GM21737 (cell line): ENCODE results near the gene RALGDS.

ENCODE experiments used
- ATAC-seq: cut with Tn5 transposase; IDR thresholded peaks from one replicate; pipeline ENCODE4 v1.9.1; 2021; ENCODE audit warnings: mild to moderate bottlenecking, moderate library complexity; ENCODE audit not compliant: unreplicated experiment

RALGDS gene

GRCh38 chr9:133137451-133138231 is 16.6 kb upstream of the RALGDS start:
- no peak for ATAC-seq

- ATAC-seq, result no peak
Measured at GRCh38 chr9:133135146-133135745, 14.2 kb upstream of the RALGDS start.

DNA sequence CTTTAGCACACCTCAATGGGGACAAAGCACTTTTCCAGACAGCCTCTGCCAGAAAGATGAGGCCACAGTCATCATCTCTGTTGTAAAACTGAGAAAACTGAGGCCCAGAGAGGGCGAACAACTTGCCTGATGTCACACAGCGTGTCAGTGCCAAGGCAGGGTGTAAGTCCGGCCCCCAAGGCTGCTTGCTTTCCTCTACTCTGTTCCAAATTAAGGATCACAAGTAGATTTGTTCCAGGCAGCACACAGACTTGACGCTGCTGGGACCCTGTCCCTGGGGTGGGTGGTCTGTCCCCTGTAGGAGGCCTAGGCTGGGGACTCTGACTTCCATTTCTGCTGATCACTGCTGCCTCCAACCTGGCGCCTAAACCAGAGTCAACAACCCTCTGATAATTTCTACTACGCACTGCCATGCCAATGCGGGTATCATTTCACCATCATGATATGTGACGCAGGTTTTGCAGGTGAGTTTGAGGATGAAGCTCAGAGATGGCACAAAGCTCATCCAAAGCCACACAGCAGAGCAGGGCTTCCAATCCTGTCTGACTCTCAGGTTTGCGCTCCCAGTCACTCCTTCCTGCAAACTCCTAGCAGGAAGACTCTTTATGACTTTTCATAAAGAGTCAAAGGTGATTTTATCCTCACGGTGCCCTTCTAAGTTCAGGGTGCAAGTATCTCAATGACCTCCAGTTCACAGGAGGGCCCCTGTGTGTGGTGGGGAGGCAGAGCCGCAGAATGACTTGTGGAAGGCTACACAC is 13.5 kb upstream of the RALGDS start:
- ATAC-seq, result no peak

GRCh38 chr9:133133681-133134387 is 12.8 kb upstream of the RALGDS start:
- peak; percentile 77 for ATAC-seq

DNA sequence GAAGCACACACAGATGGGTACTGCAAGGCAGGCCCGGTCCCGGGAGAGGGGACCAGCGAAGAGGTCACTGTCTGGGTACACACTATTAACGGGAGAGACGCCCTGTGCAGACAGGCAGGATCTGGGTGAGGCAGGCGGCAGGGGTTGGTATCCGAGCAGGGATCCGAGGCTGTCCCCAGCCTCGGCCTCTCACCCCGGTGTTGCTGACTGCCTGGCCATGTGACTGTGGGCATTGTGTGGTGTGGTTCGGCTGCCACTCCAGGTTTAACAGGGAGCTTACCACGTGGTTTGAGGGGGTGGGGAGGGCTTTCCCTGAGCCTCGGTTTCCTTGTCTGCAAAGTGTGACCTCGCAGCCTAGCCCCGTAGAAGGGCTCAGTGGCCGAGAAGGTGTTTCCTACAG is 11.1 kb upstream of the RALGDS start:
- no peak for ATAC-seq

- ATAC-seq, result no peak
Measured at GRCh38 chr9:133131506-133131905, 10.5 kb upstream of the RALGDS start.

GRCh38 chr9:133130685-133131244 is 9.7 kb upstream of the RALGDS start:
- no peak for ATAC-seq

GRCh38 chr9:133129001-133129795 is 8.2 kb upstream of the RALGDS start:
- no peak for ATAC-seq

DNA sequence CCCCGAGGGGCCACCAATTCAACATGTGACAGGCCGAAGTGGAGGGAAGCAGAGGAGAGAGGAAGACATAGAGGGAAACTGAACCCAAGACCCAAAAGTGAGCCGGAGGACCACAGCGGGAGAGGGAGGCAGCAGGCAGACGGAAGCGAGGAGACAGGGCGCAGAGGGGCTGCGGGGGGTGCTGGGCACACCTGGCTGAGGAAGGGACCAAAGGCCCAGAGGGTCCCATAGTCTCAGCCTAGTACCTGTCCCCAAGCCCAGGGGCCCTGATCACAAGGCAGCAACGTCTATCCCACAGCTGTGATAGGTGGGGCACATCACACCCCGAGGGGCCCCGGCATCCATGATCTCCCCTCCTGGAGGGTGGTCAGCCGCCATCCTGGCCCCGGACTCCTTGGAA is 7.1 kb upstream of the RALGDS start:
- no peak for ATAC-seq

GRCh38 chr9:133127340-133127981 is 6.4 kb upstream of the RALGDS start:
- no peak for ATAC-seq

- no peak for ATAC-seq
Measured at GRCh38 chr9:133126697-133127339, 5.8 kb upstream of the RALGDS start.

DNA sequence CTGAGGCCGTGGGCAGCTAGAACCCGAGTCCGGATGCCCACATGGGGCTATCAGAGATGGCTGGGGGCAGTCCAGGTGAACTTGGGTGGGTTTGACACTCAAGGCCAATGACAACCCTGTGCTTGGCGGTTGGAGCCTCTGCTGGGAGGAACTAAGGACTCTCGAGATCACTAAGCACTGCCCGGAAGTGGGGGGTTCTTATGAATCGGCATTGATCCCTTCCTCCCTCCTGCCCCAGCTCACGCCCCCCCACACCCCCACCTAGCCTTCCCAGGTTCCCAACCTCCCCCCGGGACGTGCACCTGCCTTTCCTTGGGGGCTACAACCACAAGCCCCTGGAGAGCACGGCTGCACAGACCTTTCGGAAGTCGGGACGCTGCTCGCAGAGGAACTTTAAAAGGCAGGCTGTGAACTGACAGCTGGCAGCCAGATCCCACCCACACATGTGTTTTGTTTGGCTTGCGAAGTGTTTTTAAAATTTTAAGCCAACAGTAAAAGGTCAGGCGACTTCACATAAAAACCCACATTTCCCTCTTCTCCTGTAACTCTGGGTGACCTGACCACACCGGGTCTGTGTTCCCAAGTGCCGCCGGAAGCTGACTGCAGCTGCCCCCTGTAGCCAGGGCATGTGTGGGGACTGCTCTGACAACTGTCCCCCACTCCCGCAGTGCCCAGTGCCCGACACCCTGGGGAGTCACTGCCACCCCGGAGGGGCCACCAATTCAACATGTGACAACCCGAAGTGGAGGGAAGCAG is 5.1 kb upstream of the RALGDS start:
- no peak for ATAC-seq

- no peak for ATAC-seq
Measured at GRCh38 chr9:133124907-133125275, 3.9 kb upstream of the RALGDS start.

GRCh38 chr9:133124123-133124906 is 3.3 kb upstream of the RALGDS start:
- ATAC-seq, result no peak

DNA sequence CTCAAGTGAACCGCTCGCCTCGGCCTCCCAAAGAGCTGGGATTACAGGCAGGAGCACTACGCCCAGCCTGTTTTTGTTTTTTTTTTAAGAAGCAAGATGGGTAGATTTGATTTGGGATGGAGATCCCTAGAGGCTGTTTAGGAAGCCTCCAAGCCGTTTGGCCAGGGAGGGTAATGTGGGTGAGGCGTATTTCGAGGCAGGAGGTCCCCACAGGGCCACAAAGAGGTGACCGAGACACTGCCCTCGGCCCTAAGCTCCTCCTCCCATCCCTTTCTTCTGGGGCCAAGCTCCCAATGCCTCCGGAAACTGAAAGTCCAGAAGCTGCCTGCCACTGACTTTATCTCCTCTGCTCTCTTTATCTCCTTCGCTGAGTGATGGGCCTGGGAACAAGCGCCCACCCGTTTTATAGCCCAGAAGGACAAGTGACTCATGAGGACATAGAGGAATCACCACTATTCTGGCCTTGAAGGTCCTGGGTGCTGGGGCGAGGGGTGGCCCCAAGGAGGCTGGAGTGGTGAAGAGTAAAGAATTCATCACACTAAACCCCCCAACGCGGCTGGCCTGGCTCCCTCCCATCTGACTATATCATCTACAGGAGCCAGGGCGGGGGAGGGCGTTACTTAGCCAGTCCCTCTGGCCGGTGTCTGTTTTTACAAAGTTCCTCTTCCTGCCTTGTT is 2.0 kb upstream of the RALGDS start:
- ATAC-seq, result no peak

GRCh38 chr9:133122605-133122934 is 1.5 kb upstream of the RALGDS start:
- ATAC-seq, result no peak

GRCh38 chr9:133121915-133122550 is 993 bp upstream of the RALGDS start:
- no peak for ATAC-seq
